WI38 (cell line): ENCODE measurements around the gene KRT6A.

Source experiments
- H3K4me3 ChIP-seq: 2 replicates; pipeline ENCODE4 v1.5.1; 2011; ENCODE audit warnings: low read depth, mild to moderate bottlenecking, control low read depth, low read length
- TF ChIP-seq, protein P1 (sequence below): IDR thresholded peaks from 2 replicates; pipeline ENCODE4 v1.5.1; 2012; ENCODE audit warnings: low read depth, mild to moderate bottlenecking, control low read depth, low read length

KRT6A gene

GRCh38 chr12:52477651-52478050, 15.4 kb downstream of the KRT6A start:
- TF ChIP-seq, protein P1, sequence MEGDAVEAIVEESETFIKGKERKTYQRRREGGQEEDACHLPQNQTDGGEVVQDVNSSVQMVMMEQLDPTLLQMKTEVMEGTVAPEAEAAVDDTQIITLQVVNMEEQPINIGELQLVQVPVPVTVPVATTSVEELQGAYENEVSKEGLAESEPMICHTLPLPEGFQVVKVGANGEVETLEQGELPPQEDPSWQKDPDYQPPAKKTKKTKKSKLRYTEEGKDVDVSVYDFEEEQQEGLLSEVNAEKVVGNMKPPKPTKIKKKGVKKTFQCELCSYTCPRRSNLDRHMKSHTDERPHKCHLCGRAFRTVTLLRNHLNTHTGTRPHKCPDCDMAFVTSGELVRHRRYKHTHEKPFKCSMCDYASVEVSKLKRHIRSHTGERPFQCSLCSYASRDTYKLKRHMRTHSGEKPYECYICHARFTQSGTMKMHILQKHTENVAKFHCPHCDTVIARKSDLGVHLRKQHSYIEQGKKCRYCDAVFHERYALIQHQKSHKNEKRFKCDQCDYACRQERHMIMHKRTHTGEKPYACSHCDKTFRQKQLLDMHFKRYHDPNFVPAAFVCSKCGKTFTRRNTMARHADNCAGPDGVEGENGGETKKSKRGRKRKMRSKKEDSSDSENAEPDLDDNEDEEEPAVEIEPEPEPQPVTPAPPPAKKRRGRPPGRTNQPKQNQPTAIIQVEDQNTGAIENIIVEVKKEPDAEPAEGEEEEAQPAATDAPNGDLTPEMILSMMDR = no peak
- no peak overlapping the region for H3K4me3 ChIP-seq

- no peak overlapping the region for H3K4me3 ChIP-seq
- TF ChIP-seq, protein P1 = no peak
Observed at GRCh38 chr12:52474212-52474611, 18.8 kb downstream of the KRT6A start.

GRCh38 chr12:52473768-52474167, 19.3 kb downstream of the KRT6A start, which contains the start of gene KRT6C:
Gene KRT6C, minus strand, starts transcription at chr12:52473805. Its CDS starts 68 bp downstream, at chr12:52473737.
- TF ChIP-seq, protein P1 = no peak

GRCh38 chr12:52469853-52470252, 23.2 kb downstream of the KRT6A start:
- no peak overlapping the region for H3K4me3 ChIP-seq
- TF ChIP-seq, protein P1 = no peak

More at GRCh38 chr12:52473768-52474167, 19.3 kb downstream of the KRT6A start, which contains the start of gene KRT6C:
- no peak within 1 kb of the TSS for H3K4me3 ChIP-seq

- H3K4me3 ChIP-seq = no peak overlapping the region
- TF ChIP-seq, protein P1 = no peak
Observed at GRCh38 chr12:52464897-52465296, 28.2 kb downstream of the KRT6A start.

DNA sequence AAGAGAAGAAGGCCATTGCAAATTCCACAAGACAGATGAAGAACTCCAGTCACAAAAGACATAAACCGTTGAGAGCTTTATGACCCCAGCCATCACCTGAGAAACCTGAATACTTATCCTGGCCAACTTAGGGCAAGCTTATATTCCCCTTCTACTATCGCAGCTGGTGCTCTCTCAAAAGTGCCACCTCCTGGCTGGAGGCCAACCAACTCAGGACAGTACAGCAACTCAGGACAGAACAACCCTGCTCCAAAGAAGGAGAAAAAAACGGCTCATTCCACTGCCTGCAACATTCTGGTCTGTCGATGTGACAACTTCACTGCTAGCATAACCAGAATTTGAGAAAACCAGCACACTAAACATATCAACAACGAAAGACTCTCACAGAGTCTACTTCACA, 31.4 kb downstream of the KRT6A start:
- H3K4me3 ChIP-seq = no peak overlapping the region
- TF ChIP-seq, protein P1 = no peak

DNA sequence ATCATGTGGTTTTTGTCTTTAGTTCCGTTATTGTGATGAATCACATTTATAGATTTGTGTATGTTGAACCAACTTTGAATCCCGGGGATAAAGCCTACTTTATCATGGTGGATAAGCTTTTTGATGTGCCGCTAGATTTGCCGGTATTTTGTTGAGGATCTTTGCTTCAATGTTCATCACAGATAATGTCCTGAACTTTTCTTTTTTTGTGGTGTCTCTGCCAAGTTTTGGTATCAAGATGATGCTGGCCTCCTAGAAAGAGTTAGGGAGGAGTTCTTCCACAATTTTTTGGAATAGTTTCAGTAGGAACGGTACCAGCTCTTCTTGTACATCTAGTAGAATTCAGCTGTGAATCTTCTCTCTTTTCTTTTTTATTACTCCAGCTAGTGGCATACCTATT, 34.2 kb downstream of the KRT6A start:
- H3K4me3 ChIP-seq = no peak overlapping the region
- TF ChIP-seq, protein P1 = no peak
